B cell (primary cell): ENCODE measurements around the gene SNPH. TPM values are rescaled to one million over a fixed set of nuclear protein-coding genes. Genes with fewer than 3 reads are reported as not detected.

ENCODE experiments used
- ATAC-seq: fragments of 200-7000 bp; cut with Tn5 transposase; one replicate; pipeline ENCODE4 v1.10.0; 2021; ENCODE audit warnings: low read depth, mild to moderate bottlenecking, moderate number of reproducible peaks, moderate library complexity
- CTCF ChIA-PET: fragments of 350-600 bp; sonication (Branson Sonifier 250); formaldehyde crosslinking; loops from one replicate; lab custom pipeline; 2021; ENCODE audit warnings: antibody characterized with exemption, inconsistent platforms; lab: Charles Lee
- POLR2A ChIA-PET: fragments of 350-600 bp; sonication (Branson Sonifier 250); formaldehyde crosslinking; loops from one replicate; lab custom pipeline; 2021; ENCODE audit warnings: antibody characterized with exemption; lab: Charles Lee
- DNase-seq: peaks from one replicate; pipeline ENCODE4 v3.0.0; 2013
- H2AFZ ChIP-seq: 2 replicates; pipeline ENCODE4 v1.6.1; 2012; ENCODE audit warnings: mild to moderate bottlenecking, low read depth, low read length; ENCODE audit not compliant: insufficient read depth, poor library complexity, severe bottlenecking
- H3K27ac ChIP-seq, 2 donors: 1 replicate in 1 of 2; 2 replicates in 1 of 2; pipeline ENCODE4 v1.5.1; 2012 to 2013; ENCODE audit warnings: low read length in 2 of 2, mild to moderate bottlenecking in 2 of 2, moderate library complexity in 1 of 2
- H3K27me3 ChIP-seq, 4 experiments: fragments of 200-600 bp in 1 of 4; sonication (generic) in 1 of 4; replicated peaks in 1 of 4; 1 replicate in 2 of 4; 2 replicates in 2 of 4; pipeline versions ENCODE4 v1.6.1 to v1.7.0; 2013 to 2016; ENCODE audit warnings: low read length in 3 of 4, mild to moderate bottlenecking in 2 of 4, mixed read lengths in 1 of 4, moderate library complexity in 1 of 4; ENCODE audit not compliant: insufficient read depth in 4 of 4, control insufficient read depth in 3 of 4; ENCODE audit errors: control extremely low read depth in 1 of 4
- H3K36me3 ChIP-seq, 2 experiments: replicated peaks in 1 of 2; 1 replicate in 1 of 2; 2 replicates in 1 of 2; pipeline versions ENCODE4 v1.6.1 to v1.7.1; 2013; ENCODE audit warnings: low read length in 1 of 2; ENCODE audit not compliant: insufficient read depth in 2 of 2, control insufficient read depth in 1 of 2; ENCODE audit errors: control extremely low read depth in 1 of 2, extremely low read depth in 1 of 2
- H3K4me1 ChIP-seq, 2 donors: fragments of 200-600 bp in 1 of 2; sonication (generic) in 1 of 2; 1 replicate in 1 of 2; 2 replicates in 1 of 2; pipeline versions ENCODE4 v1.5.1 to v1.6.1; 2013 to 2017; ENCODE audit warnings: low read length in 2 of 2; ENCODE audit not compliant: control insufficient read depth in 2 of 2, insufficient read depth in 2 of 2
- H3K4me2 ChIP-seq: replicated peaks from 2 replicates; pipeline ENCODE3; 2012; ENCODE audit warnings: mild to moderate bottlenecking, low read depth, low read length; ENCODE audit not compliant: poor library complexity, severe bottlenecking
- H3K4me3 ChIP-seq, 5 experiments: fragments of 200-600 bp in 1 of 5; sonication (generic) in 1 of 5; 1 replicate in 3 of 5; 2 replicates in 2 of 5; pipeline versions ENCODE4 v1.5.1 to v1.7.0; 2011 to 2016; ENCODE audit warnings: low read length in 4 of 5, mild to moderate bottlenecking in 4 of 5, low read depth in 2 of 5, control low read depth in 1 of 5, moderate library complexity in 1 of 5; ENCODE audit not compliant: insufficient read depth in 1 of 5; ENCODE audit errors: control extremely low read depth in 1 of 5, extremely low read depth in 1 of 5
- H3K79me2 ChIP-seq: fragments of 200-600 bp; sonication (generic); one replicate; pipeline ENCODE4 v1.6.0; 2016; ENCODE audit warnings: low read length; ENCODE audit not compliant: control insufficient read depth, insufficient read depth
- H3K9ac ChIP-seq: fragments of 200-600 bp; sonication (generic); 2 replicates; pipeline ENCODE4 v1.6.1; 2017; ENCODE audit warnings: mild to moderate bottlenecking, low read length, moderate library complexity
- H3K9me3 ChIP-seq, 3 donors: one replicate each; pipeline versions ENCODE4 v1.6.1 to v1.7.1; 2013; ENCODE audit warnings: low read length in 2 of 3; ENCODE audit not compliant: control insufficient read depth in 2 of 3, insufficient read depth in 1 of 3; ENCODE audit errors: control extremely low read depth in 1 of 3
- H4K20me1 ChIP-seq: 2 replicates; pipeline ENCODE4 v1.6.0; 2012; ENCODE audit warnings: mild to moderate bottlenecking, low read length; ENCODE audit not compliant: insufficient read depth, control insufficient read depth, poor library complexity, severe bottlenecking
- H3K27ac Mint-ChIP-seq: one replicate; pipeline ENCODE4 v1.8.0; 2021; ENCODE audit warnings: mixed read lengths
- H3K27me3 Mint-ChIP-seq: one replicate; pipeline ENCODE4 v1.8.0; 2021; ENCODE audit warnings: mixed read lengths
- H3K4me1 Mint-ChIP-seq: one replicate; pipeline ENCODE4 v1.8.0; 2021; ENCODE audit warnings: mixed read lengths
- H3K4me3 Mint-ChIP-seq: one replicate; pipeline ENCODE4 v1.8.0; 2021; ENCODE audit warnings: mixed read lengths
- H3K9me3 Mint-ChIP-seq: one replicate; pipeline ENCODE4 v1.8.0; 2022; ENCODE audit warnings: mixed read lengths; ENCODE audit not compliant: insufficient read depth
- CTCF ChIP-seq: fragments of 200-600 bp; IDR thresholded peaks from one replicate; pipeline ENCODE4 v1.8.0; 2022; ENCODE audit warnings: antibody characterized with exemption, mild to moderate bottlenecking
- EZH2 ChIP-seq: IDR thresholded peaks from 2 replicates; pipeline ENCODE4 v1.6.1; 2012; ENCODE audit warnings: borderline replicate concordance, low read depth, mild to moderate bottlenecking, moderate library complexity, low read length; ENCODE audit not compliant: insufficient read depth, poor library complexity, severe bottlenecking
- WGBS: methylation state at CpG from one replicate; pipeline ENCODE4 v1.1.5; 2013; ENCODE audit warnings: missing lambda C conversion rate; ENCODE audit not compliant: insufficient coverage; 5-methylcytosine and 5-hydroxymethylcytosine counted together
- intact Hi-C: fragments of 100-400 bp; cut with micrococcal nuclease; formaldehyde crosslinking; loops from one replicate; pipeline ENCODE4 v1.10.0; 2022
- polyA plus RNA-seq: library from polyadenylated mRNA; depleted of rRNA; stranded (reverse); fragments of >200 nt; gene quantifications from 2 replicates; pipeline ENCODE4 v1.2.3, GENCODE V29; 2012
- total RNA-seq, 2 donors: library from RNA; stranded (reverse); fragments of 120-200 nt in 1 of 2; gene quantifications; 1 replicate in 1 of 2; 2 replicates in 1 of 2; pipeline versions ENCODE4 v1.2.3 to v1.2.4, GENCODE V29; 2013 to 2022

Gene SNPH
- total and polyA plus RNA-seq, 2 donors (not counting 1 experiment from before 2014, with no cell fraction given) = 0.67 to 3.0 TPM

- Histone ChIP-seq H2AFZ (no peak overlapping the region), H3K27me3 (no peaks in the 10 kb centered on the region), H3K36me3 (no peaks in the 10 kb centered on the region), H3K4me1 (no peaks in the 10 kb centered on the region), H3K27ac (no peak overlapping the region), H4K20me1 (no peaks in the 10 kb centered on the region), H3K9me3 (no peaks in the 10 kb centered on the region), H3K4me2 (no peak overlapping the region), H3K4me3 (no peak overlapping the region), H3K9ac (no peak overlapping the region), H3K79me2 (no peaks in the 10 kb centered on the region)
- intact Hi-C loops = no loop called here
- ChIA-PET CTCF (interaction anchor here (1.6 kb wide), 1 partner anchor 31 kb away, joined by 3 read pairs; no protein-coding TSS in a partner anchor), POLR2A (no interaction called here)
- DNase-seq = no peak
- H3K9me3 Mint-ChIP-seq = no peaks in the 10 kb centered on the region
- 82% methylated on average over 7 of the region's 7 CpGs for WGBS
- no peak overlapping the region for H3K4me3 Mint-ChIP-seq
- ATAC-seq = no peak
- H3K27me3 Mint-ChIP-seq = peaks cover 6% of the 10 kb centered on the region
- peaks cover 3% of the 10 kb centered on the region for H3K4me1 Mint-ChIP-seq
- TF ChIP-seq CTCF (no peak), EZH2 (no peak)
- H3K27ac Mint-ChIP-seq = no peak overlapping the region
Measured at GRCh38 chr20:1281279-1282057, 15.4 kb downstream of the SNPH start.

GRCh38 chr20:1282966-1283365, 16.9 kb downstream of the SNPH start:
- Mint-ChIP-seq H3K9me3 (no peaks in the 10 kb centered on the region), H3K27me3 (peaks cover 10% of the 10 kb centered on the region), H3K4me1 (peaks cover 3% of the 10 kb centered on the region), H3K27ac (no peak overlapping the region), H3K4me3 (no peak overlapping the region)
- TF ChIP-seq CTCF = no peak
- TF ChIP-seq EZH2 = no peak
- Histone ChIP-seq H3K4me2 (no peak overlapping the region), H4K20me1 (no peaks in the 10 kb centered on the region), H3K4me3 (no peak overlapping the region), H3K27me3 (no peaks in the 10 kb centered on the region), H2AFZ (no peak overlapping the region), H3K9me3 (no peaks in the 10 kb centered on the region), H3K36me3 (no peaks in the 10 kb centered on the region), H3K4me1 (no peaks in the 10 kb centered on the region), H3K79me2 (no peaks in the 10 kb centered on the region), H3K9ac (no peak overlapping the region), H3K27ac (no peak overlapping the region)
- 79% methylated on average over 2 of the region's 3 CpGs for WGBS
- intact Hi-C loops = no loop called here
- no peak for ATAC-seq
- ChIA-PET CTCF (interaction anchor here (1.4 to 1.6 kb wide), 2 partner anchors 30 to 69 kb away, joined by 3 read pairs; no protein-coding TSS in a partner anchor), POLR2A (no interaction called here)
- DNase-seq = no peak
